Neural cell (in vitro differentiated cells): ENCODE results near the gene MYO9A. TPM values are rescaled to one million over a fixed set of nuclear protein-coding genes. Genes with fewer than 3 reads are reported as not detected.

ENCODE experiments used
- H2AFZ ChIP-seq: fragments of 200-600, 300-800 bp; sonication (generic), shearing (Covaris generic); 2 replicates; pipeline ENCODE4 v1.6.0; 2014; ENCODE audit warnings: low read depth, mild to moderate bottlenecking, antibody characterized with exemption, low read length, moderate library complexity
- H3F3A ChIP-seq: fragments of 200-600 bp; shearing (Covaris generic); 2 replicates; pipeline ENCODE4 v1.6.1; 2016; ENCODE audit warnings: mild to moderate bottlenecking, moderate library complexity, mixed read lengths, antibody characterized with exemption, low read length; ENCODE audit not compliant: insufficient read depth, poor library complexity, severe bottlenecking
- H3K27ac ChIP-seq: fragments of 200-600, 300-800 bp; sonication (generic), shearing (Covaris generic); 2 replicates; pipeline ENCODE4 v1.5.1; 2014; ENCODE audit warnings: mild to moderate bottlenecking, low read length, moderate library complexity
- H3K27me3 ChIP-seq: fragments of 300-800, 200-600 bp; sonication (generic), shearing (Covaris generic); 2 replicates; pipeline ENCODE4 v1.6.0; 2014; ENCODE audit warnings: mild to moderate bottlenecking, low read depth, low read length, moderate library complexity; ENCODE audit not compliant: insufficient read depth
- H3K36me3 ChIP-seq: fragments of 300-800, 200-600 bp; sonication (generic), shearing (Covaris generic); 2 replicates; pipeline ENCODE4 v1.5.1; 2014; ENCODE audit warnings: mild to moderate bottlenecking, antibody characterized with exemption, low read length, moderate library complexity; ENCODE audit not compliant: insufficient read depth
- H3K4me2 ChIP-seq: fragments of 300-800, 200-600 bp; sonication (generic), shearing (Covaris generic); 2 replicates; pipeline ENCODE4 v1.6.0; 2014; ENCODE audit warnings: mild to moderate bottlenecking, low read length
- H3K4me3 ChIP-seq: fragments of 300-800, 200-600 bp; sonication (generic), shearing (Covaris generic); 2 replicates; pipeline ENCODE4 v1.5.1; 2014; ENCODE audit warnings: mild to moderate bottlenecking, low read length, moderate library complexity
- H3K79me2 ChIP-seq: fragments of 200-600 bp; shearing (Covaris generic); replicated peaks from 2 replicates; pipeline ENCODE4 v1.6.0; 2014; ENCODE audit warnings: mild to moderate bottlenecking, low read length, moderate library complexity; ENCODE audit not compliant: insufficient read depth
- H3K9ac ChIP-seq: fragments of 300-800, 200-600 bp; sonication (generic), shearing (Covaris generic); 2 replicates; pipeline ENCODE4 v1.6.1; 2016; ENCODE audit warnings: mild to moderate bottlenecking, low read length, mixed read lengths
- H3K9me2 ChIP-seq: fragments of 200-600 bp; shearing (Covaris generic); 2 replicates; pipeline ENCODE4 v1.6.1; 2016; ENCODE audit warnings: mild to moderate bottlenecking, low read length, mixed read lengths; ENCODE audit not compliant: insufficient read depth
- H3K9me3 ChIP-seq: fragments of 200-600, 300-800 bp; sonication (generic), shearing (Covaris generic); 2 replicates; pipeline ENCODE4 v1.6.1; 2016; ENCODE audit warnings: mild to moderate bottlenecking, mixed run types, low read length, moderate library complexity, mixed read lengths
- H4K20me1 ChIP-seq: fragments of 200-600 bp; shearing (Covaris generic); 2 replicates; pipeline ENCODE4 v1.6.1; 2016; ENCODE audit warnings: mild to moderate bottlenecking, mixed run types; ENCODE audit not compliant: insufficient read depth
- CTCF ChIP-seq: fragments of 450-650 bp; IDR thresholded peaks from 2 replicates; pipeline ENCODE4 v1.5.1; 2014; ENCODE audit warnings: antibody characterized with exemption, mild to moderate bottlenecking, moderate library complexity; ENCODE audit not compliant: poor library complexity, severe bottlenecking
- EP300 ChIP-seq: fragments of 450-650 bp; conservative IDR thresholded peaks from 2 replicates; pipeline ENCODE4 v1.6.1; 2014; ENCODE audit warnings: antibody characterized with exemption, mild to moderate bottlenecking, moderate library complexity; ENCODE audit not compliant: poor library complexity, severe bottlenecking
- EZH2 ChIP-seq: fragments of 200-600, 300-800 bp; shearing (Covaris generic), sonication (generic); IDR thresholded peaks from 2 replicates; pipeline ENCODE4 v1.6.1; 2014; ENCODE audit warnings: antibody characterized with exemption, low read length, borderline replicate concordance, mild to moderate bottlenecking; ENCODE audit not compliant: insufficient read depth, poor library complexity, severe bottlenecking
- MXI1 ChIP-seq: fragments of 450-650 bp; conservative IDR thresholded peaks from 2 replicates; pipeline ENCODE4 v1.6.1; 2014; ENCODE audit warnings: antibody characterized with exemption, mild to moderate bottlenecking; ENCODE audit not compliant: poor library complexity, severe bottlenecking
- POLR2AphosphoS5 ChIP-seq: IDR thresholded peaks from 2 replicates; pipeline ENCODE4 v1.6.1; 2012
- RAD21 ChIP-seq: fragments of 450-650 bp; conservative IDR thresholded peaks from 2 replicates; pipeline ENCODE4 v1.6.1; 2014; ENCODE audit warnings: antibody characterized with exemption, mild to moderate bottlenecking, moderate library complexity
- SMC3 ChIP-seq: fragments of 450-650 bp; conservative IDR thresholded peaks from 2 replicates; pipeline ENCODE4 v1.6.1; 2014; ENCODE audit warnings: antibody characterized with exemption, mild to moderate bottlenecking, moderate library complexity; ENCODE audit not compliant: poor library complexity
- TAF1 ChIP-seq: IDR thresholded peaks from 2 replicates; pipeline ENCODE4 v1.6.1; 2012; ENCODE audit warnings: low read depth
- polyA plus RNA-seq: library from polyadenylated mRNA; depleted of rRNA; stranded (reverse); fragments of >200 nt; gene quantifications from 2 replicates; pipeline ENCODE4 v1.2.3, GENCODE V29; 2014
- TF ChIP-seq, protein P1 (sequence below): IDR thresholded peaks from 2 replicates; pipeline ENCODE4 v1.6.1; 2012; ENCODE audit warnings: borderline replicate concordance

The MYO9A gene
- polyA plus RNA-seq, 1 donor from 2014 or later: 22.7 TPM

- no peak overlapping the region for H3K9ac ChIP-seq
- H3K27me3 ChIP-seq: no peaks in the 10 kb centered on the region
These were observed 185.3 kb downstream of the MYO9A start for GRCh38 chr15:71932689-71933088.

GRCh38 chr15:71931261-71931660 lies 186.7 kb downstream of the MYO9A start:
- H3K27me3 ChIP-seq: no peaks in the 10 kb centered on the region
- H3F3A ChIP-seq: no peaks in the 10 kb centered on the region
- H2AFZ ChIP-seq: no peak overlapping the region
- no peaks in the 10 kb centered on the region for H3K9me2 ChIP-seq
- TF ChIP-seq, protein P1, sequence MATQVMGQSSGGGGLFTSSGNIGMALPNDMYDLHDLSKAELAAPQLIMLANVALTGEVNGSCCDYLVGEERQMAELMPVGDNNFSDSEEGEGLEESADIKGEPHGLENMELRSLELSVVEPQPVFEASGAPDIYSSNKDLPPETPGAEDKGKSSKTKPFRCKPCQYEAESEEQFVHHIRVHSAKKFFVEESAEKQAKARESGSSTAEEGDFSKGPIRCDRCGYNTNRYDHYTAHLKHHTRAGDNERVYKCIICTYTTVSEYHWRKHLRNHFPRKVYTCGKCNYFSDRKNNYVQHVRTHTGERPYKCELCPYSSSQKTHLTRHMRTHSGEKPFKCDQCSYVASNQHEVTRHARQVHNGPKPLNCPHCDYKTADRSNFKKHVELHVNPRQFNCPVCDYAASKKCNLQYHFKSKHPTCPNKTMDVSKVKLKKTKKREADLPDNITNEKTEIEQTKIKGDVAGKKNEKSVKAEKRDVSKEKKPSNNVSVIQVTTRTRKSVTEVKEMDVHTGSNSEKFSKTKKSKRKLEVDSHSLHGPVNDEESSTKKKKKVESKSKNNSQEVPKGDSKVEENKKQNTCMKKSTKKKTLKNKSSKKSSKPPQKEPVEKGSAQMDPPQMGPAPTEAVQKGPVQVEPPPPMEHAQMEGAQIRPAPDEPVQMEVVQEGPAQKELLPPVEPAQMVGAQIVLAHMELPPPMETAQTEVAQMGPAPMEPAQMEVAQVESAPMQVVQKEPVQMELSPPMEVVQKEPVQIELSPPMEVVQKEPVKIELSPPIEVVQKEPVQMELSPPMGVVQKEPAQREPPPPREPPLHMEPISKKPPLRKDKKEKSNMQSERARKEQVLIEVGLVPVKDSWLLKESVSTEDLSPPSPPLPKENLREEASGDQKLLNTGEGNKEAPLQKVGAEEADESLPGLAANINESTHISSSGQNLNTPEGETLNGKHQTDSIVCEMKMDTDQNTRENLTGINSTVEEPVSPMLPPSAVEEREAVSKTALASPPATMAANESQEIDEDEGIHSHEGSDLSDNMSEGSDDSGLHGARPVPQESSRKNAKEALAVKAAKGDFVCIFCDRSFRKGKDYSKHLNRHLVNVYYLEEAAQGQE: no peak
- TF ChIP-seq MXI1 (no peak), EP300 (no peak), CTCF (no peak), EZH2 (no peak)
- no peaks in the 10 kb centered on the region for H4K20me1 ChIP-seq
- H3K9me3 ChIP-seq: peaks cover 10% of the 10 kb centered on the region
- no peak overlapping the region for H3K4me3 ChIP-seq
- no peak overlapping the region for H3K4me2 ChIP-seq
- H3K79me2 ChIP-seq: no peaks in the 10 kb centered on the region
- peaks cover 14% of the 10 kb centered on the region for H3K36me3 ChIP-seq
- no peak overlapping the region for H3K27ac ChIP-seq
- no peak overlapping the region for H3K9ac ChIP-seq

More at GRCh38 chr15:71932689-71933088, 185.3 kb downstream of the MYO9A start:
- Histone ChIP-seq H3K9me2 (no peaks in the 10 kb centered on the region), H2AFZ (no peak overlapping the region), H3F3A (no peaks in the 10 kb centered on the region), H3K79me2 (no peaks in the 10 kb centered on the region), H3K4me2 (no peak overlapping the region), H3K9me3 (peaks cover 10% of the 10 kb centered on the region), H3K4me3 (no peak overlapping the region), H3K27ac (no peak overlapping the region), H3K36me3 (peaks cover 14% of the 10 kb centered on the region), H4K20me1 (no peaks in the 10 kb centered on the region)
- no peak for TF ChIP-seq RAD21
- no peak for TF ChIP-seq SMC3
- no peak for TF ChIP-seq EZH2
- no peak for TF ChIP-seq POLR2AphosphoS5

GRCh38 chr15:71925145-71925544 lies 192.8 kb downstream of the MYO9A start:
- Histone ChIP-seq H3K4me3 (no peak overlapping the region), H3K9me2 (no peaks in the 10 kb centered on the region), H3K36me3 (no peaks in the 10 kb centered on the region), H4K20me1 (no peaks in the 10 kb centered on the region), H3K9me3 (no peaks in the 10 kb centered on the region), H3K4me2 (no peak overlapping the region), H3F3A (no peaks in the 10 kb centered on the region), H2AFZ (no peak overlapping the region), H3K27me3 (no peaks in the 10 kb centered on the region), H3K79me2 (no peaks in the 10 kb centered on the region), H3K27ac (no peak overlapping the region), H3K9ac (no peak overlapping the region)
- TF ChIP-seq MXI1: no peak
- no peak for TF ChIP-seq EP300
- TF ChIP-seq EZH2: no peak
- TF ChIP-seq RAD21: no peak
- TF ChIP-seq TAF1: no peak
- TF ChIP-seq CTCF: no peak
- no peak for TF ChIP-seq POLR2AphosphoS5
- TF ChIP-seq SMC3: no peak
- TF ChIP-seq, protein P1: no peak
